ENCODE measurements around the gene HOXA4.

GRCh38 chr7:27167916-27168264, 37.3 kb upstream of the HOXA4 start:
- TF ChIP-seq EZH2phosphoT487 (IDR thresholded peaks at IDR 0.05; ENCODE audit: borderline replicate concordance, low read length) = no peak
- TF ChIP-seq CTCF (IDR thresholded peaks at IDR 0.05; ENCODE audit: low read depth, low read length, poor library complexity, severe bottlenecking) = no peak

Measured in DOHH2 (cell line).